ENCODE data around the gene NHERF2. TPM values are rescaled to one million over a fixed set of nuclear protein-coding genes. Genes with fewer than 3 reads are reported as not detected.

The NHERF2 gene
- total and polyA plus RNA-seq, 9 of the 15 experiments (the other 6 are each of a cell fraction or from before 2014, with no cell fraction given): 0.15 to 42.0 (median 12.5) TPM

DNA sequence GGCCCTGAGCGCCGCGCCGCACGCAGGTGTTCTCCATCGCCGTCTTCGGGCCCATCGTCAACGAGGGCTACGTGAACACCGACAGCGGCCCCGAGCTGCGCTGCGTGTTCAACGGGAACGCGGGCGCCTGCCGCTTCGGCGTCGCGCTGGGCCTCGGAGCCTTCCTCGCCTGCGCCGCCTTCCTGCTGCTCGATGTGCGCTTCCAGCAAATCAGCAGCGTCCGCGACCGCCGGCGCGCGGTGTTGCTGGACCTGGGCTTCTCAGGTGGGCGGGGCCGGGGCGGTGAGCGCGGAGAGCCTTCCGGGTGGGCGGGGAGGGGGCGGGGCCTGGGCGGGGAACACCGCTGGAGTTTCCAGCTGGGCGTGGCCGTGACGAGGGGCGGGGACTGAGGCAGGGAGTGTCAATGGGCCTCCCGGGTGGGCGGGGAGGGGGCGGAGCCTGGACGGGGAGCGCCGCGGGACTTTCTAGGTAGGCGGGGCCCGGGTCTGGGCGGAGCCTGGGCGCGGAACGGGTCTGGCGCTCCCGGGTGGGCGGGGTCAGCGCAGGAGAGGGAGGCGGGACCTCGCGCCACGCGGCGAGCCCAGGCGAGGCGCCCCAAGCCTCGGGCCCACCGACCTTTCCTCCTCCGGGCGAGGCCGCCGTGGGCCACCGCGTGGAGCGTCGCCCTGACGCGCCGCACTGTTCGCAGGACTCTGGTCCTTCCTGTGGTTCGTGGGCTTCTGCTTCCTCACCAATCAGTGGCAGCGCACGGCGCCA, 34.6 kb upstream of the NHERF2 start (continued):
- TF ChIP-seq, protein P1, sequence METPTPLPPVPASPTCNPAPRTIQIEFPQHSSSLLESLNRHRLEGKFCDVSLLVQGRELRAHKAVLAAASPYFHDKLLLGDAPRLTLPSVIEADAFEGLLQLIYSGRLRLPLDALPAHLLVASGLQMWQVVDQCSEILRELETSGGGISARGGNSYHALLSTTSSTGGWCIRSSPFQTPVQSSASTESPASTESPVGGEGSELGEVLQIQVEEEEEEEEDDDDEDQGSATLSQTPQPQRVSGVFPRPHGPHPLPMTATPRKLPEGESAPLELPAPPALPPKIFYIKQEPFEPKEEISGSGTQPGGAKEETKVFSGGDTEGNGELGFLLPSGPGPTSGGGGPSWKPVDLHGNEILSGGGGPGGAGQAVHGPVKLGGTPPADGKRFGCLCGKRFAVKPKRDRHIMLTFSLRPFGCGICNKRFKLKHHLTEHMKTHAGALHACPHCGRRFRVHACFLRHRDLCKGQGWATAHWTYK (CRISPR knock-in tag; IDR thresholded peaks at IDR 0.05): peak; percentile 35; the same call in 1 of the 2 replicates
- TF ChIP-seq POLR2G (IDR thresholded peaks at IDR 0.05; ENCODE audit: low read depth, low read length): peak; percentile 82
- TF ChIP-seq ZNF431 (CRISPR knock-in tag; IDR thresholded peaks at IDR 0.05): peak; percentile 52; the same call in 1 of the 2 replicates
- peak; percentile 71 for TF ChIP-seq KDM5B (IDR thresholded peaks at IDR 0.05; ENCODE audit: insufficient replicate concordance, low read depth, low read length)
- no peak for TF ChIP-seq SMAD2 (IDR thresholded peaks at IDR 0.05; ENCODE audit: low read depth, low read length)
- peak; percentile 25 for TF ChIP-seq TBP (optimal IDR thresholded peaks at IDR 0.05; ENCODE audit: low read depth, low read length)
- TF ChIP-seq RBM34 (IDR thresholded peaks at IDR 0.05; ENCODE audit: borderline replicate concordance, insufficient read depth, low read length): 0 out of 2 replicates have a peak, but pooled peaks have one; percentile 77
- no peak for TF ChIP-seq PHTF2 (CRISPR knock-in tag; IDR thresholded peaks at IDR 0.05)
- no peak for TF ChIP-seq ZNF586 (CRISPR knock-in tag; conservative IDR thresholded peaks at IDR 0.05)
- TF ChIP-seq ZNF785 (CRISPR knock-in tag; IDR thresholded peaks at IDR 0.05): no peak
- peak; percentile 84 for TF ChIP-seq E2F3 (CRISPR knock-in tag; IDR thresholded peaks at IDR 0.05)
- TF ChIP-seq SIN3A (IDR thresholded peaks at IDR 0.05; ENCODE audit: borderline replicate concordance in 2 of 2, control insufficient read depth in 1 of 2, low read depth in 2 of 2, low read length in 2 of 2): peak; percentile 71 to 74; a peak in 3 of 4 replicates
- TF ChIP-seq, protein P2, sequence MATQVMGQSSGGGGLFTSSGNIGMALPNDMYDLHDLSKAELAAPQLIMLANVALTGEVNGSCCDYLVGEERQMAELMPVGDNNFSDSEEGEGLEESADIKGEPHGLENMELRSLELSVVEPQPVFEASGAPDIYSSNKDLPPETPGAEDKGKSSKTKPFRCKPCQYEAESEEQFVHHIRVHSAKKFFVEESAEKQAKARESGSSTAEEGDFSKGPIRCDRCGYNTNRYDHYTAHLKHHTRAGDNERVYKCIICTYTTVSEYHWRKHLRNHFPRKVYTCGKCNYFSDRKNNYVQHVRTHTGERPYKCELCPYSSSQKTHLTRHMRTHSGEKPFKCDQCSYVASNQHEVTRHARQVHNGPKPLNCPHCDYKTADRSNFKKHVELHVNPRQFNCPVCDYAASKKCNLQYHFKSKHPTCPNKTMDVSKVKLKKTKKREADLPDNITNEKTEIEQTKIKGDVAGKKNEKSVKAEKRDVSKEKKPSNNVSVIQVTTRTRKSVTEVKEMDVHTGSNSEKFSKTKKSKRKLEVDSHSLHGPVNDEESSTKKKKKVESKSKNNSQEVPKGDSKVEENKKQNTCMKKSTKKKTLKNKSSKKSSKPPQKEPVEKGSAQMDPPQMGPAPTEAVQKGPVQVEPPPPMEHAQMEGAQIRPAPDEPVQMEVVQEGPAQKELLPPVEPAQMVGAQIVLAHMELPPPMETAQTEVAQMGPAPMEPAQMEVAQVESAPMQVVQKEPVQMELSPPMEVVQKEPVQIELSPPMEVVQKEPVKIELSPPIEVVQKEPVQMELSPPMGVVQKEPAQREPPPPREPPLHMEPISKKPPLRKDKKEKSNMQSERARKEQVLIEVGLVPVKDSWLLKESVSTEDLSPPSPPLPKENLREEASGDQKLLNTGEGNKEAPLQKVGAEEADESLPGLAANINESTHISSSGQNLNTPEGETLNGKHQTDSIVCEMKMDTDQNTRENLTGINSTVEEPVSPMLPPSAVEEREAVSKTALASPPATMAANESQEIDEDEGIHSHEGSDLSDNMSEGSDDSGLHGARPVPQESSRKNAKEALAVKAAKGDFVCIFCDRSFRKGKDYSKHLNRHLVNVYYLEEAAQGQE (IDR thresholded peaks at IDR 0.05; ENCODE audit: borderline replicate concordance): no peak
- TF ChIP-seq, protein P2 (CRISPR knock-in tag; IDR thresholded peaks at IDR 0.05; ENCODE audit: low read depth): peak; percentile 58; the same call in 1 of the 2 replicates
- TF ChIP-seq EP400 (IDR thresholded peaks at IDR 0.05): peak; percentile 84; the same call in 1 of the 2 replicates
- TF ChIP-seq, protein P3, sequence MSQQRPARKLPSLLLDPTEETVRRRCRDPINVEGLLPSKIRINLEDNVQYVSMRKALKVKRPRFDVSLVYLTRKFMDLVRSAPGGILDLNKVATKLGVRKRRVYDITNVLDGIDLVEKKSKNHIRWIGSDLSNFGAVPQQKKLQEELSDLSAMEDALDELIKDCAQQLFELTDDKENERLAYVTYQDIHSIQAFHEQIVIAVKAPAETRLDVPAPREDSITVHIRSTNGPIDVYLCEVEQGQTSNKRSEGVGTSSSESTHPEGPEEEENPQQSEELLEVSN (IDR thresholded peaks at IDR 0.05; ENCODE audit: borderline replicate concordance in 1 of 2, extremely low read depth in 1 of 2, insufficient read depth in 1 of 2, insufficient read length in 1 of 2, low read depth in 1 of 2, low read length in 1 of 2, poor library complexity in 1 of 2, severe bottlenecking in 1 of 2): peak; percentile 96 to 98
- TF ChIP-seq MCM7 (IDR thresholded peaks at IDR 0.05): no peak

All from K562 (cell line).